ENCODE results near the gene CABCOCO1. TPM values are rescaled to one million over a fixed set of nuclear protein-coding genes. Genes with fewer than 3 reads are reported as not detected.

The CABCOCO1 gene
- total and polyA plus RNA-seq, 10 of the 15 experiments (the other 5 are each of a cell fraction or from before 2014, with no cell fraction given), result not detected

GRCh38 chr10:61765176-61766087, 102.7 kb downstream of the CABCOCO1 start:
- ChIA-PET RAD21 (ENCODE audit: unreplicated experiment) (no interaction called here), CTCF (interaction anchor here (1.5 kb wide), 1 partner anchor 14 kb away, joined by 13 read pairs; no protein-coding TSS in a partner anchor), POLR2A (no interaction called here), SMC1A (ENCODE audit: uncharacterized antibody, unreplicated experiment) (no interaction called here)
- H3K79me2 ChIP-seq (ENCODE audit: control insufficient read depth, insufficient read depth, low read length), result no peaks in the 10 kb centered on the region
- no peaks in the 10 kb centered on the region for H3K36me3 ChIP-seq (ENCODE audit: control insufficient read depth in 2 of 2, insufficient read depth in 2 of 2, low read length in 1 of 2)
- H3K27ac ChIP-seq (ENCODE audit: control insufficient read depth, insufficient read depth), result no peak overlapping the region
- ATAC-seq (no peak), FAIRE-seq (no peak), DNase-seq (ENCODE audit: low read depth, low spot score) (no peak)
- intact Hi-C loops (cut with micrococcal nuclease; ENCODE audit: unreplicated experiment) (no loop called here), in situ Hi-C loops (cut with MboI) (no loop called here)
- TF ChIP-seq RAD51 (IDR thresholded peaks at IDR 0.05) (no peak), ZNF24 (IDR thresholded peaks at IDR 0.05) (no peak), POU2F2 (IDR thresholded peaks at IDR 0.05; ENCODE audit: borderline replicate concordance, low read depth, low read length) (no peak), CREB1 (IDR thresholded peaks at IDR 0.05; ENCODE audit: low read depth) (no peak), BCL3 (IDR thresholded peaks at IDR 0.05; ENCODE audit: borderline replicate concordance, insufficient read depth, low read depth, low read length, poor library complexity, severe bottlenecking) (no peak), ZNF622 (IDR thresholded peaks at IDR 0.05) (no peak), TCF7 (IDR thresholded peaks at IDR 0.05; ENCODE audit: borderline replicate concordance) (no peak), BACH1 (IDR thresholded peaks at IDR 0.05; ENCODE audit: borderline replicate concordance) (no peak), NR2C1 (IDR thresholded peaks at IDR 0.05) (no peak), IRF4 (IDR thresholded peaks at IDR 0.05; ENCODE audit: low read depth, low read length) (no peak), MTA3 (IDR thresholded peaks at IDR 0.05; ENCODE audit: borderline replicate concordance, low read length) (no peak), NRF1 (conservative IDR thresholded peaks at IDR 0.05; ENCODE audit: low read depth, low read length) (no peak)
- TF ChIP-seq, protein P1, sequence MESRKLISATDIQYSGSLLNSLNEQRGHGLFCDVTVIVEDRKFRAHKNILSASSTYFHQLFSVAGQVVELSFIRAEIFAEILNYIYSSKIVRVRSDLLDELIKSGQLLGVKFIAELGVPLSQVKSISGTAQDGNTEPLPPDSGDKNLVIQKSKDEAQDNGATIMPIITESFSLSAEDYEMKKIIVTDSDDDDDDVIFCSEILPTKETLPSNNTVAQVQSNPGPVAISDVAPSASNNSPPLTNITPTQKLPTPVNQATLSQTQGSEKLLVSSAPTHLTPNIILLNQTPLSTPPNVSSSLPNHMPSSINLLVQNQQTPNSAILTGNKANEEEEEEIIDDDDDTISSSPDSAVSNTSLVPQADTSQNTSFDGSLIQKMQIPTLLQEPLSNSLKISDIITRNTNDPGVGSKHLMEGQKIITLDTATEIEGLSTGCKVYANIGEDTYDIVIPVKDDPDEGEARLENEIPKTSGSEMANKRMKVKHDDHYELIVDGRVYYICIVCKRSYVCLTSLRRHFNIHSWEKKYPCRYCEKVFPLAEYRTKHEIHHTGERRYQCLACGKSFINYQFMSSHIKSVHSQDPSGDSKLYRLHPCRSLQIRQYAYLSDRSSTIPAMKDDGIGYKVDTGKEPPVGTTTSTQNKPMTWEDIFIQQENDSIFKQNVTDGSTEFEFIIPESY (IDR thresholded peaks at IDR 0.05), result no peak
- no peaks in the 10 kb centered on the region for H4K20me1 ChIP-seq (ENCODE audit: control insufficient read depth, insufficient read depth)
- H3K4me2 ChIP-seq (ENCODE audit: control insufficient read depth, insufficient read depth), result no peak overlapping the region
- H3K4me3 ChIP-seq, result no peak overlapping the region
- H3K4me1 ChIP-seq (ENCODE audit: control insufficient read depth, insufficient read depth, low read length), result no peaks in the 10 kb centered on the region
- WGBS (ENCODE audit: insufficient coverage, insufficient replicate concordance, low lambda C conversion rate, missing lambda C conversion rate), result 10% methylated on average over 9 of the region's 9 CpGs
- BruUV-seq (replicated peaks), result no TSS peak
- peak overlapping the region; percentile 62 for H2AFZ ChIP-seq (ENCODE audit: control insufficient read depth, low read depth, low read length)
- no peaks in the 10 kb centered on the region for H3K27me3 ChIP-seq (replicated peaks in 1 of 2; ENCODE audit: control insufficient read depth in 2 of 2, insufficient read depth in 2 of 2, low read length in 1 of 2)
- H3K9me3 ChIP-seq (replicated peaks; ENCODE audit: control insufficient read depth, insufficient read depth, low read length), result no peaks in the 10 kb centered on the region
- H3K9ac ChIP-seq (ENCODE audit: control insufficient read depth, insufficient read depth, low read length), result no peak overlapping the region
